SK-N-SH treated with all-trans-retinoic acid at 6 μM for 48 hours (cell line): ENCODE results near the gene ETV6.

Source experiments
- ATAC-seq: fragments of 200-7000 bp; cut with Tn5 transposase; 3 replicates; pipeline ENCODE4 v1.9.1; 2020; ENCODE audit warnings: mild to moderate bottlenecking, moderate library complexity
- ARNTL ChIP-seq: fragments of 450-650 bp; formaldehyde crosslinking; IDR thresholded peaks from 2 replicates; pipeline ENCODE4 v1.5.0; 2020; ENCODE audit warnings: low read depth, mild to moderate bottlenecking, moderate library complexity, borderline replicate concordance
- BACH2 ChIP-seq: fragments of 250-450 bp; sonication (Bioruptor Pico); IDR thresholded peaks from 2 replicates; pipeline ENCODE4 v1.9.0; 2021; ENCODE audit warnings: mild to moderate bottlenecking, borderline replicate concordance
- ESRRG ChIP-seq: fragments of 250-450 bp; sonication (Bioruptor Pico); IDR thresholded peaks from 2 replicates; pipeline ENCODE4 v1.6.1; 2021; ENCODE audit warnings: mild to moderate bottlenecking
- GLIS3 ChIP-seq: fragments of 250-450 bp; sonication (Bioruptor Pico); IDR thresholded peaks from 2 replicates; pipeline ENCODE4 v1.5.0; 2020; ENCODE audit warnings: mild to moderate bottlenecking, moderate library complexity
- ISL1 ChIP-seq: fragments of 250-450 bp; sonication (Bioruptor Pico); IDR thresholded peaks from 2 replicates; pipeline ENCODE4 v2.1.2; 2022; ENCODE audit warnings: mild to moderate bottlenecking, moderate library complexity
- OSR1 ChIP-seq: fragments of 250-450 bp; sonication (Bioruptor Pico); IDR thresholded peaks from 2 replicates; pipeline ENCODE4 v1.8.0; 2022; ENCODE audit warnings: moderate library complexity, mild to moderate bottlenecking, inconsistent platforms
- PPARA ChIP-seq: fragments of 250-450 bp; sonication (Bioruptor Pico); IDR thresholded peaks from 2 replicates; pipeline ENCODE4 v1.5.0; 2020; ENCODE audit warnings: mild to moderate bottlenecking, borderline replicate concordance
- RARB ChIP-seq: fragments of 250-450 bp; sonication (Bioruptor Pico); IDR thresholded peaks from 2 replicates; pipeline ENCODE4 v1.8.0; 2021; ENCODE audit warnings: mild to moderate bottlenecking, moderate library complexity
- SNAI2 ChIP-seq: fragments of 250-450 bp; sonication (Bioruptor Pico); IDR thresholded peaks from 2 replicates; pipeline ENCODE4 v1.5.0; 2020; ENCODE audit warnings: mild to moderate bottlenecking, moderate library complexity
- TCF4 ChIP-seq: fragments of 250-450 bp; sonication (Bioruptor Pico); IDR thresholded peaks from 2 replicates; pipeline ENCODE4 v1.8.0; 2021; ENCODE audit warnings: mild to moderate bottlenecking, moderate library complexity, borderline replicate concordance
- TOX ChIP-seq: fragments of 250-450 bp; sonication (Bioruptor Pico); IDR thresholded peaks from 2 replicates; pipeline ENCODE4 v1.8.0; 2021; ENCODE audit warnings: mild to moderate bottlenecking, moderate library complexity, borderline replicate concordance
- ZFP3 ChIP-seq: fragments of 250-450 bp; sonication (Bioruptor Pico); IDR thresholded peaks from 2 replicates; pipeline ENCODE4 v1.5.0; 2020; ENCODE audit warnings: mild to moderate bottlenecking, moderate library complexity
- ZFP30 ChIP-seq: fragments of 450-650 bp; formaldehyde crosslinking; IDR thresholded peaks from 2 replicates; pipeline ENCODE4 v1.5.0; 2022; ENCODE audit warnings: mild to moderate bottlenecking, moderate library complexity
- ZNF565 ChIP-seq: fragments of 450-650 bp; formaldehyde crosslinking; conservative IDR thresholded peaks from 2 replicates; pipeline ENCODE4 v1.5.0; 2020; ENCODE audit warnings: low read depth, mild to moderate bottlenecking, moderate library complexity
- ZNF70 ChIP-seq: fragments of 450-650 bp; formaldehyde crosslinking; IDR thresholded peaks from 2 replicates; pipeline ENCODE4 v1.5.0; 2020; ENCODE audit warnings: mild to moderate bottlenecking, moderate library complexity
- ZNF8 ChIP-seq: fragments of 450-650 bp; formaldehyde crosslinking; IDR thresholded peaks from 2 replicates; pipeline ENCODE4 v1.5.0; 2020; ENCODE audit warnings: mild to moderate bottlenecking, moderate library complexity
- TF ChIP-seq, protein P1 (sequence below): fragments of 250-450 bp; sonication (Bioruptor Pico); IDR thresholded peaks from 2 replicates; pipeline ENCODE4 v1.5.1; 2021; ENCODE audit warnings: mild to moderate bottlenecking, moderate library complexity
- TF ChIP-seq, protein P2 (sequence below): fragments of 250-450 bp; sonication (Bioruptor Pico); IDR thresholded peaks from 2 replicates; pipeline ENCODE4 v1.5.0; 2020; ENCODE audit warnings: mild to moderate bottlenecking, moderate library complexity
- TF ChIP-seq, protein P3 (sequence below): fragments of 250-450 bp; sonication (Bioruptor Pico); IDR thresholded peaks from 2 replicates; pipeline ENCODE4 v1.8.0; 2021; ENCODE audit warnings: low read depth, mild to moderate bottlenecking, moderate library complexity, borderline replicate concordance
- TF ChIP-seq, protein P4 (sequence below): fragments of 250-450 bp; sonication (Bioruptor Pico); IDR thresholded peaks from 2 replicates; pipeline ENCODE4 v1.8.0; 2020; ENCODE audit warnings: mild to moderate bottlenecking, moderate library complexity, borderline replicate concordance

ETV6 gene

DNA sequence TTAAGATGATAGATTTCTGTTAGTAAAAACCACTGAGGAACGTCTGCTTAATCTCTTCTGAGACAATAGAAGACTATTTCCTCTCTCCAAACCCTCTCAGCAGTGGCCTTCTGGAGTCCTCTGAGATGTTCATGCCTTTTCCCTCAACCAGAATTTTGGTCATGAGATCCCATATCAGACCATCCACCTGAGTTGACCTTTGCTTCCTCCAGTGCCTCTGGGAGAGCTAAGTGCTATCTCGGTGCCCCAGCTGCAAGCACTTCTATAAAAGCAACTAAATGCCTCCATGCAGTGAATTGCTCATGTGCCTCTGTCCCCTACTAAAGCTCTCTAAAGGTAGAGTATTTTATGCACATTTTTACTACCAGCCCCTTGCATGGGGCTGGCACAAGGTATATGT, 248.4 kb downstream of the ETV6 start:
- no peak for TF ChIP-seq ZNF565
- no peak for TF ChIP-seq GLIS3 (CRISPR knock-in tag)
- TF ChIP-seq, protein P1, sequence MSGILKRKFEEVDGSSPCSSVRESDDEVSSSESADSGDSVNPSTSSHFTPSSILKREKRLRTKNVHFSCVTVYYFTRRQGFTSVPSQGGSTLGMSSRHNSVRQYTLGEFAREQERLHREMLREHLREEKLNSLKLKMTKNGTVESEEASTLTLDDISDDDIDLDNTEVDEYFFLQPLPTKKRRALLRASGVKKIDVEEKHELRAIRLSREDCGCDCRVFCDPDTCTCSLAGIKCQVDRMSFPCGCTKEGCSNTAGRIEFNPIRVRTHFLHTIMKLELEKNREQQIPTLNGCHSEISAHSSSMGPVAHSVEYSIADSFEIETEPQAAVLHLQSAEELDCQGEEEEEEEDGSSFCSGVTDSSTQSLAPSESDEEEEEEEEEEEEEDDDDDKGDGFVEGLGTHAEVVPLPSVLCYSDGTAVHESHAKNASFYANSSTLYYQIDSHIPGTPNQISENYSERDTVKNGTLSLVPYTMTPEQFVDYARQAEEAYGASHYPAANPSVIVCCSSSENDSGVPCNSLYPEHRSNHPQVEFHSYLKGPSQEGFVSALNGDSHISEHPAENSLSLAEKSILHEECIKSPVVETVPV, result no peak
- TF ChIP-seq, protein P2, sequence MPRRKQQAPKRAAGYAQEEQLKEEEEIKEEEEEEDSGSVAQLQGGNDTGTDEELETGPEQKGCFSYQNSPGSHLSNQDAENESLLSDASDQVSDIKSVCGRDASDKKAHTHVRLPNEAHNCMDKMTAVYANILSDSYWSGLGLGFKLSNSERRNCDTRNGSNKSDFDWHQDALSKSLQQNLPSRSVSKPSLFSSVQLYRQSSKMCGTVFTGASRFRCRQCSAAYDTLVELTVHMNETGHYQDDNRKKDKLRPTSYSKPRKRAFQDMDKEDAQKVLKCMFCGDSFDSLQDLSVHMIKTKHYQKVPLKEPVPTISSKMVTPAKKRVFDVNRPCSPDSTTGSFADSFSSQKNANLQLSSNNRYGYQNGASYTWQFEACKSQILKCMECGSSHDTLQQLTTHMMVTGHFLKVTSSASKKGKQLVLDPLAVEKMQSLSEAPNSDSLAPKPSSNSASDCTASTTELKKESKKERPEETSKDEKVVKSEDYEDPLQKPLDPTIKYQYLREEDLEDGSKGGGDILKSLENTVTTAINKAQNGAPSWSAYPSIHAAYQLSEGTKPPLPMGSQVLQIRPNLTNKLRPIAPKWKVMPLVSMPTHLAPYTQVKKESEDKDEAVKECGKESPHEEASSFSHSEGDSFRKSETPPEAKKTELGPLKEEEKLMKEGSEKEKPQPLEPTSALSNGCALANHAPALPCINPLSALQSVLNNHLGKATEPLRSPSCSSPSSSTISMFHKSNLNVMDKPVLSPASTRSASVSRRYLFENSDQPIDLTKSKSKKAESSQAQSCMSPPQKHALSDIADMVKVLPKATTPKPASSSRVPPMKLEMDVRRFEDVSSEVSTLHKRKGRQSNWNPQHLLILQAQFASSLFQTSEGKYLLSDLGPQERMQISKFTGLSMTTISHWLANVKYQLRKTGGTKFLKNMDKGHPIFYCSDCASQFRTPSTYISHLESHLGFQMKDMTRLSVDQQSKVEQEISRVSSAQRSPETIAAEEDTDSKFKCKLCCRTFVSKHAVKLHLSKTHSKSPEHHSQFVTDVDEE (CRISPR knock-in tag), result no peak
- TF ChIP-seq, protein P3, sequence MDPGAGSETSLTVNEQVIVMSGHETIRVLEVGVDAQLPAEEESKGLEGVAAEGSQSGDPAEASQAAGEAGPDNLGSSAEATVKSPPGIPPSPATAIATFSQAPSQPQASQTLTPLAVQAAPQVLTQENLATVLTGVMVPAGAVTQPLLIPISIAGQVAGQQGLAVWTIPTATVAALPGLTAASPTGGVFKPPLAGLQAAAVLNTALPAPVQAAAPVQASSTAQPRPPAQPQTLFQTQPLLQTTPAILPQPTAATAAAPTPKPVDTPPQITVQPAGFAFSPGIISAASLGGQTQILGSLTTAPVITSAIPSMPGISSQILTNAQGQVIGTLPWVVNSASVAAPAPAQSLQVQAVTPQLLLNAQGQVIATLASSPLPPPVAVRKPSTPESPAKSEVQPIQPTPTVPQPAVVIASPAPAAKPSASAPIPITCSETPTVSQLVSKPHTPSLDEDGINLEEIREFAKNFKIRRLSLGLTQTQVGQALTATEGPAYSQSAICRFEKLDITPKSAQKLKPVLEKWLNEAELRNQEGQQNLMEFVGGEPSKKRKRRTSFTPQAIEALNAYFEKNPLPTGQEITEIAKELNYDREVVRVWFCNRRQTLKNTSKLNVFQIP (CRISPR knock-in tag), result no peak
- no peak for TF ChIP-seq ZNF8
- TF ChIP-seq ISL1 (CRISPR knock-in tag), result no peak
- TF ChIP-seq PPARA (CRISPR knock-in tag), result no peak
- TF ChIP-seq RARB (CRISPR knock-in tag), result no peak
- TF ChIP-seq OSR1 (CRISPR knock-in tag), result no peak
- TF ChIP-seq TCF4 (CRISPR knock-in tag), result no peak
- TF ChIP-seq SNAI2 (CRISPR knock-in tag), result no peak
- no peak for TF ChIP-seq ZNF70
- TF ChIP-seq TOX (CRISPR knock-in tag), result no peak
- TF ChIP-seq, protein P4, sequence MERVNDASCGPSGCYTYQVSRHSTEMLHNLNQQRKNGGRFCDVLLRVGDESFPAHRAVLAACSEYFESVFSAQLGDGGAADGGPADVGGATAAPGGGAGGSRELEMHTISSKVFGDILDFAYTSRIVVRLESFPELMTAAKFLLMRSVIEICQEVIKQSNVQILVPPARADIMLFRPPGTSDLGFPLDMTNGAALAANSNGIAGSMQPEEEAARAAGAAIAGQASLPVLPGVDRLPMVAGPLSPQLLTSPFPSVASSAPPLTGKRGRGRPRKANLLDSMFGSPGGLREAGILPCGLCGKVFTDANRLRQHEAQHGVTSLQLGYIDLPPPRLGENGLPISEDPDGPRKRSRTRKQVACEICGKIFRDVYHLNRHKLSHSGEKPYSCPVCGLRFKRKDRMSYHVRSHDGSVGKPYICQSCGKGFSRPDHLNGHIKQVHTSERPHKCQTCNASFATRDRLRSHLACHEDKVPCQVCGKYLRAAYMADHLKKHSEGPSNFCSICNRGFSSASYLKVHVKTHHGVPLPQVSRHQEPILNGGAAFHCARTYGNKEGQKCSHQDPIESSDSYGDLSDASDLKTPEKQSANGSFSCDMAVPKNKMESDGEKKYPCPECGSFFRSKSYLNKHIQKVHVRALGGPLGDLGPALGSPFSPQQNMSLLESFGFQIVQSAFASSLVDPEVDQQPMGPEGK (CRISPR knock-in tag), result no peak
- TF ChIP-seq BACH2 (CRISPR knock-in tag), result no peak
- TF ChIP-seq ESRRG (CRISPR knock-in tag), result no peak
- TF ChIP-seq ZFP30, result no peak
- ATAC-seq, result no peak

DNA sequence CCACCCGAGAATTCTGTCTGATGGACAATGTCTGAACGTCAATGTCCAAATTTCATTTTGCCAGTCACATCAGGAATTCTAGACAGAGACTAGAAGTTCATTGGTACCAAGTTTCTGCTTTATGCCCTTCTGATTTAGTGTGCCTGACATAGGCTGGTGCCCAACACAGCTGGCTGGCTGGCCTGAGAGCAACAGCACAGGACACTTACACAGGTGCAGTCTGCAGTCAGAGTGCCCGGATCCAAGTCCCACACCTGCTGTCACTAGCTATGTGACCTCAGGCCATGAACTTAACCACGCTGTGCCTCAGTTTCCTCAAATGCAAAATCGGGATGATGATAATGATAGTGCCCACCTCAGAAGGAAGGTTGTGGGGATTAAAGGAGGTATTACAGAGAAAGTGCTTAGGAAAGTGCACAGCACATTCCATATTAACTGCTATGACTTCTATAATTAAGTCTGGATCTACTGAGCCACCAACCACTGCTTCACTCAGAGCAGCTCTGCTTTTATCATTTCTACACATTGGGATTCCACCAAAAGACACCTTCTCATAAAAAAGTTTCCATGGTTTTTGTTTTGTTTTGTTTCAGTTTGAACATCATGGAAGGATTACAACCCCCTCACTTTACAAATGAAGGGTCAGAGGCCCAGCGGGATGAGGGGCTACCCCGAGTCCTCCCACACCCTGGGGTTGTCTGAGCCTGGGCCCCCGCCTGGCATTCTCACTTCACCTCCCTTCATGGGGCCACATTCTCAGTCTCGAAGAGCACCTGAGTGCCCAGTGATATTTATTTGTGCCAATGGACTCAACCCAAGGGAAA, 252.4 kb downstream of the ETV6 start:
- TF ChIP-seq ARNTL (CRISPR knock-in tag), result no peak
- TF ChIP-seq SNAI2 (CRISPR knock-in tag), result no peak
- no peak for TF ChIP-seq TOX (CRISPR knock-in tag)
- TF ChIP-seq, protein P3 (CRISPR knock-in tag), result no peak
- TF ChIP-seq, protein P1, result no peak
- TF ChIP-seq ZFP3 (CRISPR knock-in tag), result no peak
- TF ChIP-seq, protein P2 (CRISPR knock-in tag), result no peak
- no peak for ATAC-seq
